Skin epidermis (tissue), 12 donors: ENCODE data around the gene IBA57.
A peak's percentile ranks its signal among the peaks of the same experiment; 100 is the strongest.

ENCODE experiments used
- H3K27ac ChIP-seq, 21 experiments: fragments of 200-600 bp; sonication (generic) in 11 of 21; one replicate each; pipeline ENCODE4 v1.5.0; 2020; ENCODE audit warnings: mild to moderate bottlenecking in 3 of 21, inconsistent platforms in 2 of 21, moderate library complexity in 2 of 21
- H3K4me3 ChIP-seq, 7 experiments: fragments of 200-600 bp; sonication (generic) in 2 of 7; one replicate each; pipeline ENCODE4 v1.5.0; 2020; ENCODE audit warnings: inconsistent platforms in 2 of 7, mild to moderate bottlenecking in 2 of 7, moderate library complexity in 1 of 7

IBA57 gene

DNA sequence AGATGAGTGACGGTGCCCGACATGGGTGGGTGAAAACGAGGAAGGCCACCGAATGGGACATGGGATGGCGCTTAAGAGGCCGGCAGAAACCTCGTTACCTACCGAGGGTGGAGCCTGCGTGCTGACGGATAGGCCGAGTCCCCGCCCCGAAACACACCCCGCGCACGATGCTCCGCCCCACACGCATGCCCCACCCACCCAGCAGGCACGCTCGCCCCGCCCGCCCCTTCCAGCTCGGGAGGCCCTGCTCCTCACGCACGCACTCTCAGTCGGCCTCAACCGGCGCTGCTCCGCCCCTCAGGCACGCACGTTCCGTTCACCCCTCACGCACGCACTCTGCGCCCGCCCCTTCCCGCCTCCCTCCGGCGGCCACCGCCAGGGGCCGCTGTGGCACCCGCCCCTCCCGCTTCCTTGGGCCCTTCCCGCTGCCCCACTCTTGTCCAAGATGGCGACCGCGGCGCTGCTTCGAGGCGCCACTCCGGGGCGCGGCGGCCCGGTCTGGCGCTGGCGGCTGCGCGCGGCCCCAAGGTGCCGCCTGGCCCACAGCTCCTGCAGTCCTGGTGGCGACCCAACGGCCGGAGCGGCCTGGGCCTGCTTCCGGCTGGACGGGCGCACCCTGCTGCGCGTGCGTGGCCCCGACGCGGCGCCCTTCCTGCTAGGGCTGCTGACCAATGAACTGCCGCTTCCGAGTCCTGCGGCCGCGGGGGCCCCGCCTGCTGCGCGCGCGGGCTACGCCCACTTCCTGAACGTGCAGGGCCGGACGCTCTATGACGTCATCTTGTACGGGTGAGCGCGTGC, at the start of gene IBA57:
Gene IBA57 (plus strand): TSS at position 433 of the 798 bp plus-strand sequence. CDS start 13 bp downstream, at position 446.
- Histone ChIP-seq H3K4me3 (peak within 1 kb of the TSS; percentile 47 to 85 (median 60)), H3K27ac (peak within 1 kb of the TSS; percentile 98 to 100 (median 100))

DNA sequence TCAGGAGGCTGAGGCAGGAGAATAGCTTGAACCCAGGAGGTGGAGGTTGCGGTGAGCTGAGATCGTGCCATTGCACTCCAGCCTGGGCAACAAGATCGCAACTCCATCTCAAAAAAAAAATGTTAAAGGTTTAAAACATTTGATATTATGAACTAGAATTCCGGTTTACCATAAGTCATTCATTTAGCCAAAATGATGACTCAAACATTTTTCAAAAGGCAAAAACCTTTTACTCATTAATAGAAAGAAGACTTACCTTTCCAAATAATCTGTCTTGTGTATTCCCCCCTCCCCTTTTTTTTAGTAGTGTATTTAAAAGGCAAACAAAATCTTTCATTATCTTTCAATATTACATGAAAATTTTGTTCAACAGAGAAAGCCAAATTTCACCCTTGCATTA, 48.3 kb upstream of the IBA57 start:
- Histone ChIP-seq H3K4me3 (no peak overlapping the region), H3K27ac (no peak overlapping the region)

DNA sequence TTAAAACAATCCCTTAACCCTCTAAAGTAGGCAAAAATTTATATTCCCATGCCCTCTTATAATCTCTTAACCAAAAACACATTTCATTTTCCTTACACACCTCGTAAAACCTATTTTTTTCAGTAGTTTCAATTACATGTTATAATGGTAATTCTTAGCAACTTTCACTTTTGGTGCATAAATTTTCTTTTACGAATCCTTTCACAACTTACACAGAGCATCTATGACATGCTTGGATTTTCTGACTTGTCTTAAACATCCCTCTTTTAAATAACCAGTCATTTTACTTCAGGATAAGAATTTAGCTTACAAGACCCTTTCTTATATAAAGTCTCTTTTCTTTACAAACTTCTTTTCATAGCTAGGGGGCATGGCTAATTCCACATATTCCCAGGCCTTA, 47.6 kb upstream of the IBA57 start:
- no peak overlapping the region for H3K4me3 ChIP-seq
- no peak overlapping the region for H3K27ac ChIP-seq

DNA sequence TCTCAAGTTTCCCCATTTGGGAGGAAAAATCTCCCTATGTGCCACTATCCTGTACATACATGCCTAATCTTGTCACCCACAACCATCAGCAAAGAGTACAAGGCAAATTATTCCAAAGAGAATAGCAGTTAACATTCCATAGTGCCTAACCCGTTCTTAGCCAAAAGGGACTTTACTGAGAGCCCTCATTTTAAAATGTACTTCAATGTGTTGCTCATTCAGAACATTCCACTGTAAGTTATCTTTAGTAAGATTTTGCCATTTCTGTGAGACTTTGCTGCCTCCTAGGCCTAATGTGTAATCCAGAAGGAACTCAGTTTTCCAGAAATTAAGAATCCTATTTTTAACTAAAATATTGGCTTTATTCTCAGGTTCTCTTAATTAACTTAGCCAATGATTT, 45.3 kb upstream of the IBA57 start:
- no peak overlapping the region for H3K4me3 ChIP-seq
- H3K27ac ChIP-seq = peak overlapping the region in 7 of 21 experiments; percentile 7 to 64 (median 32)

DNA sequence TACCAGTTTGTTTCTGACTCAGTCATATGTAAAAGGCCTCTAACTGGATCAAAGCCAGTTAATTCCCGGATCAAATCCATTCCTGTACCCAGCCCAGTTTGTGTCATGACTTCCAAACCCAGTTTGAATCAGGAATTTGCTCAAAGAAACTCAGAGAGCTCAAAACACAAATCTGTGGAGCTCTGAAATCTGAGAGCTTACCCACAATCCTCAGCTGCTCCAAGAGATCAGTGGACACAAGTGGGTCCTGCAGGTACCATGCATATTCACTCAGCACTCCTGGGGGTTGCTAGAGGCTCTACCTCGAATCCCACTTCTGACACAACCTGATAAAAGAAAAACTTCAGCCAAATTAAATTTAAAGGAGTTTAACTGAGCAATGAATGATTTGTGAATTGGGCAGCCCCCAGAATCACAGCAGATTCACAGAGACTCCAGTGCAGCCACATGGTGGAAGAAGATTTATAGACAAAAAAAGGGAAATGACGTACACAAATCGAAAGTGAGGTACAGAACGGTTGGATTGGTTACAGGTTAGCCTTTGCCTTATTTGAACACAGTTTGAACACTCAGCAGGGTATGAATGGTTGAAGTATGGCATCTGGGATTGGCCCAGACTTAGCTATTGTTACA, 44.6 kb upstream of the IBA57 start:
- H3K4me3 ChIP-seq = no peak overlapping the region
- peak overlapping the region in 6 of 21 experiments; percentile 11 to 54 (median 18) for H3K27ac ChIP-seq

DNA sequence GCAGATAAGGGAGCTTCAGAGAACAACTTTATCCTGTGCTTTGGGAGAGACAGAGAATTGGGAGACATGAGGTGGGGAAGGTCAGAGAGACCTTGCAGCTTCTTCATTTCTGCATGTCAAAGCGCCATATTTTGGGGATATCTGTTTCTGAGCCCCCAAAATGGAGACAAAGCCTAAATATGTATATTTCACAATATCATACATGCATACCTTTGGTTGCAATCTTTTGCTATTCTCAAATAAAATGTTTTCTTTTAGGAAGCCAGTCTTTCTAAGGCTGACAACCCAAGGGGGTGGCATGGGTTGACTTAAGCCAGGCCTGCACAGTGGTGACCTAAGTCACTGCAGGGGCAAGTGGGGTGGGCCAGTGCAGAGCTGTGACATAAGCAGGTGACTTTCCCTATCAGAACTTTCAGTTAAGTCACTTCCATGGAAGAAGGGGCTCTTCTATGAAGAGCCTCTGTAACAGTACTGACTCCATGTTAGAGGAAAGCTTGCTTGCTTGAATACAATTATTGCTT, 42.6 kb upstream of the IBA57 start:
- no peak overlapping the region for H3K4me3 ChIP-seq
- no peak overlapping the region for H3K27ac ChIP-seq

DNA sequence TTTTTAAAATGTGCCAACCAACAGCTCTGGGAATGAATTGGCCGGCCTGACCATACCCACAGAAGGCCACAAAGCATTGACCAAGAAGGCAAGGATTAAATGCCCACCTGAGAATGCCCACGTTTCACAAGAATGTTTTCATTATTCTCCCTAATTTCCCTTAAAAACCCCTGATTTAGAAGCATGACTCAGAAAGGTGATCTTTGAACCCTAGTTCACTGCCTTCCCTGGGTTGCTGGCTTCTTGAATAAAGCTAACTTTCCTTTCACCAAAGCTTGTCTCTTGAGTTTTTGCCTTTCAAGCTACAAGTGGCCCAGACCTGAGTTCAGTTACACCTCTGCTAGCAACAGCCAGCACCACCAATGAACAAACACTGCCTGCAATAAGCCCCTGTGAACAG, 42.1 kb upstream of the IBA57 start:
- Histone ChIP-seq H3K4me3 (no peak overlapping the region), H3K27ac (no peak overlapping the region)

DNA sequence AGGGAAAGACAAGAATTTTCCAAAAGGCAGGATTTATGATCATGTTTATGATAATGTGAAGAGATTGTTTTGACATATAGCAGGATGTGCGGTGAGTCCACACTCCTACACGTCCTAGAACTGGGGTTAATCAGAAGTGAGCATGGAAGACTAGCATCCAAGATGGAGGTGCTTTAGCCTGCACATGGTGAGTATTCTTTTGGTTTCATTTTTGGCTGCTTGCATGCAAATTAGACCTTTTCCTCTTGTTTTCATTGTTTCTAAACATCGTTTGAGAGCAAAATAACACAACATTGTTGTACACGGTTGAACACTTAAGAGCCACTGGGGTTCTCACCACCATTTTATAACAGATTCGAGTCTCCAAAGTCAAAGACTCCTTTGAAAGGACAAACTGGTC, 40.4 kb upstream of the IBA57 start:
- no peak overlapping the region for H3K4me3 ChIP-seq
- no peak overlapping the region for H3K27ac ChIP-seq

DNA sequence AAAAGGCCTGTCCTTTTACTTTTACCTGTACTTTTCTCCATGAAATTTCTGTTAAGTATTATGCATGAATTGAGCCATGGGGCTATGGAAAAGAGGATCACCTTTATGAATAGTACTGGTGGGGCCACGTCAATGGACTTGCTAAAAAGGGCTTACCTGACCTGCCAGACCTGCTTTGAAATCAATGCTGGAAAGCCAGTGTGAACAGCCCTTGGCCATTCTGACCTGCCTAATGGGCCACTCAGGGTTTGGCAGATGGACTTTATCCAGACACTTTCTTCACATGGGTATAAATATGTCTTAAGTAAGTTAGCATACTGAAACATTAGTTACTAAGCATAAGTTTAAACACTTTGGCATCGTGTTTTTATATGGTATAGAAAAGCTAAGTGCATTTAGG, 33.8 kb upstream of the IBA57 start:
- Histone ChIP-seq H3K27ac (peak overlapping the region in 1 of 21 experiments; percentile 32), H3K4me3 (no peak overlapping the region)

DNA sequence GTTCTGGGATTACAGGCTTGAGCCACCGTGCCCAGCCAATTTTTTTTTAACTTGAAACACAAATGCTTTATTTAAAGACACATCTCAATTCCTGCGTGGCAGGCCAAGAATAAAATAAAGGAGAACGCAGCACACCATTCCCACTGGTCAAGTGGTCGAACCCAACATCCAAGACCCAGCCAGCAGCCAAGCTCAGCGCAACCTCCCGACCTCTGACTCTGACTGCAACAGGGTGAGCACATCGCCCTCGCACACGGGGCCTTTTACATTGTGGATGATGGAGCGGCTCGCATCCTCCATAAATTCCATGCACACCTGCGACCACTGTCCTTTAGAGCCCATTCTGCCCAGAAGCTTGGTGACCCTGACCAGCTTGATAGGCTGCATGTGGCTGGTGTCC, 31.0 kb upstream of the IBA57 start:
- no peak overlapping the region for H3K4me3 ChIP-seq
- H3K27ac ChIP-seq = no peak overlapping the region

DNA sequence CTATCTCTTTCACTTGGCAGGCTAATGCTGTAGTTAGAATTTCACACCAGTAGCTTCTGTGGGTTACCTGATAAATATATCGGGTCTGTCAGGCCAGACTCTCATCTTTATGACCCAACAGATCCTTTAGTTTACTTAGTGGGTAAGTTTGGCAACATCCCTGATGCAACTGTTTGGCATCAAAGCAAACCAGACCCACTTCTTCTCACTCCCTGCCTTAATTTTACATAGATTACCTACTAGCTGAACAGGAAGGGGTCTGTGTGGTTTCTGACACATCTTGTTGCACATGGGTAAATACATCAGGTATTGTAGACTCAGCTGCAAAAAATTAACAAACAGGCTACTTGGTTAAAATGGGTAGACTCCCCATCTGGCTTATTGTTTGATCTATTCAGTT, 28.7 kb upstream of the IBA57 start:
- Histone ChIP-seq H3K4me3 (no peak overlapping the region), H3K27ac (peak overlapping the region in 2 of 21 experiments; percentile 10 to 29)

DNA sequence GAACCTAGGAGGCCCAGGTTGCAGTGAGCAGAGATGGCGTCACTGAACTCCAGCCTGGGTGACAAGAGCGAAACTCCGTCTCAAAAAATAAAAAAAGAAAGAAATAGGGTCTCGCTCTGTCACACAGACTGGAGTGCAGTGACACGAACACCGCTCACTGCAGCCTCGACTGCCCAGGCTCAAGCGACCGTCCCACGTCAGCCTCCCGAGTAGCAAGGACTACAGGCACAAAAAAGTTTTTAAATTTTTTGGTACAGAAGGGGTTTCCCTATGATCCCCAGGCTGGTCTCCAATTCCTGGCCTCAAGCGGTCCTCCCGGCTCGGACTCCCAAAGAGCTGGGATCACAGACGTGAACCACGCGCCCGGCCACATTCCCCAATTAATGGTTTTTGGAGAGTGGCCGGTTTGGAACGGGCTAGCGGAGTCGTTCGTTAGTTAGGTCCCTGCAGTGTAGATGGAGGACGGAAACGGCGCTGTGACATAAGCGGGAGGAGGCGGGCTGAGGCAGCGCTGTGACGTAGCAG, 26.1 kb upstream of the IBA57 start:
- peak overlapping the region; percentile 74 to 100 (median 88) for H3K4me3 ChIP-seq

DNA sequence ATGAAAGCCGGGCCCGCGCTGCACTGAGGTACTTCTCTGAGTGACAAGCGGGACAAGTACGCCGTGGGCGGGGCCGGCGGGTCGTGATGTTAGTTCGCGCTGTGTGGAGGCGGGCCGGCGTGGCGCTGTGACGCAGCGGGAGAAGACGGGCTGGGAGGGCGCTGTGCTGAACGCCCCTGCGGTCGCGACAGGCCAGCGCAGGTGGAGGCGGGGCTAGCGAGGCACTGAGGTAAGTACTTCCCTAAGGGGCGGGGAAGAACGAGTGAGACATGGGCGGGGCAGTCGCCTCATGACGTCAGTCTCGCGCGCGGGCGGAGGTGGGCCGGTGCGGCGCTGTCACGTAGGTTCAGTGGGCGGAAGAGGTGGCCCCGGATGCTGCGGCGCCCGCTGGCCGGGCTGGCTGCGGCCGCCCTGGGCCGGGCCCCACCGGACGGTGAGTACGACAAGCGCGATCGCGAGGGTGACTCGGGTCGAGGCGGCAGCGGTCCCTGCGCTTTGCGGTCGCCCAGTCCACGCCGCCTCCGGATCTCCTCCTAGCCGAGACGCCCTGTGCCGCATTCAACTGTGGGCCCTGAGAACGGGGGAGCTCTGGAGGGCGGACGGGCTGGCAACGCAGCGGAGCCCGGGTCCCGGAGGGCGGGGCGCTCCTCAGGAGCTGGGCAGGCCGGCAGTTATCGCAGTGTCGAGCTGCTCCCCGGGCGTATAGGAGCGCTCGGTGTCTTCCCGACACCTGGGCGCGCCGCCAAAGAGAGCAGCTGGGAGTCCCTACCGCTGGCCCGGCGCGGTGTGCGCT, 25.5 kb upstream of the IBA57 start, which contains the start of gene GUK1:
Gene GUK1 (plus strand): TSS at position 349 of the 793 bp plus-strand sequence. CDS start 24 bp downstream, at position 373.
- H3K4me3 ChIP-seq = peak within 1 kb of the TSS; percentile 74 to 100 (median 88)
- peak within 1 kb of the TSS; percentile 84 to 99 (median 95) for H3K27ac ChIP-seq

More for the DNA sequence above, 26.1 kb upstream of the IBA57 start:
- H3K27ac ChIP-seq = peak overlapping the region in 20 of 21 experiments; percentile 74 to 99 (median 95)

DNA sequence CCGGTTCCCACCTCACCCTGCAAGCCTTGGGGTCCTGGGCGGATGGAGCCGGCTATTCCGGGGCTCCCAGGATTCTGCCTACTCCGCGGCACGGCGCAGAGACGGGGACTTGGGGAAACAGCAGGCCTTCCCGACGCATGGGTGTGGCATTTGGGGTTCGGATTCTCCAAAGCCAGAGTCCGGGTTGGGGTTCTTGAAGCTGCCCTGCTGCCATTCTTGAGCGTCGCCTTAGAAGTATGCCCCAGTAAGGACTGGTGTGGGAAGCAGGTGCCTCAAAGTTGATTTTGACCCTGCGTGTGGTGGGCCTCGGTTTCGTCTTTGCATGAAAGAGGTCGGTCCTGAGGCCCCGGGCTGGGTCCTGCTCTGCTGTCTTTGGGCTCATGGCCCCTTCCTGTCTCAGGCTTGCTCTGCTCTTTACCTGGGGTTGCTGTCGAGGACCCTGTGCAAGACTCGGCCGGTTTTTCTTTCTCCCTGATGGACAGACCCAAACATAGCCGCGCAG, 24.8 kb upstream of the IBA57 start:
- H3K4me3 ChIP-seq = peak overlapping the region; percentile 74 to 100 (median 88)
- peak overlapping the region; percentile 84 to 99 (median 95) for H3K27ac ChIP-seq

DNA sequence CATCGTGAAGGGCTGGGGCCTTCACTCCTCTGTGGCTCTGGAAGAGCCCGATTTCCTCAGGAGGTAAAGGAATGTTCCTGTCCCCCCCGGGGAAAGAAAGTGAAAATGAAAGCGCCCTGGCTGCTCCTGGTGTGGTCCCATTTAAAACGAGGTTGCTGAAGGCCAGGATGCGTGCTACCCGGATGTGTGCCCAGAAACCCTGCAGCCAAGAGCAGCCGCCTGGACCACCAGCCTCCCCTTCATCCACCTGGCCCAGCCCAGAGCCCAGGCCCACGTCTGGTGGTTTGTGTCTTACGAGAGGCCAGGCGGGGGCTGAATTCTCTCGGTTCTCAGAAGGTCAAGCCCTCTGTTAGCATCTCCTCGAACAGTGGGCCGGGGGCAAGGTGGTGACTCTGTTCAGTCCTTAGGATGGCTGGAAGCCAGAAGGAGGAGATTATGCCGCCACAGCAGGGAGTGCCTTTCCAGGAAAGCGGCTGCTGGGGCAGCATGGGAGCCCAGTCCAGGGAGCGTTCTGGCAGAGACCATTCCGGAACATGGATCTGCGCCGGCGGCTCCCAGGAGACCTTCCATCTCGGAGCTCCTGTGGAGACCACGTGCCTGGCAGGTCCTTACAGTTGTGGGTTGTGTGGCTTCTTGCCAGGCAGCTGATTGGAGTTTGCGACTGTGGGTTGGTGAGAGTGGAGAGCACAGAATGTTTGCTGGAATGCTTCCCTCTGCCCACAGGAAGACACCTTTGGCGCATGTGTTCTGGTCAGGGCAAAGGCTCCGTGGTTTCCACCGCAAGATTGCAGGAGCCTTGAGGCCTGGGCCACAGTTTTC, 24.2 kb upstream of the IBA57 start:
- Histone ChIP-seq H3K27ac (peak overlapping the region in 20 of 21 experiments; percentile 84 to 99 (median 96)), H3K4me3 (peak overlapping the region; percentile 74 to 100 (median 88))

DNA sequence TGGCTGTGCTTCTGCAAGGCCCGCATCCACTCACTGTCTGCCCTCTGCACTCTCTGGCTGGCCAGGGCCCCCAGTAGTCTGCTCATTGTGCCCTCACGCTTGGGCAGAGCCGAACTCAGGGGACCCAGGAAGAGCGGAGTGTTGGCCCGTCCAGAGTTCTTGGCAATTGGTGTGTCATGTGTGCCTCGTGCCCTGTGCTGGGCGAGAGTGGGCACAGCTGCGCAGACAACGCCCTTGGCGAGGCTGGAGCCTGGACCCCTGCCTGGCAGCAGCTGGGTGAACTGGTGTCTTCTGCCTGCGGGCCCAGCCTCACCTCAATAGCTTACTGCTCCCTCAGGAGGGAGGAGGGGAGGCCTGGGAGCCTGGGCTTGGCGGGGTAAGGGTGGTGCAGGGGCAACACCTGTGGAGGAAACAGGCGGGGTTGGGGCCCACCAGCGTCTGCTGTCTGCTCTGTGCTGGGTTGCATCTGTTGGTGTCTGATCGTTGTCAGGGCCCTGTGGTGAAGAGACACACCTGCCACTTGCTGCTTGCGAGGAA, 23.4 kb upstream of the IBA57 start:
- Histone ChIP-seq H3K4me3 (peak overlapping the region; percentile 74 to 100 (median 88)), H3K27ac (peak overlapping the region in 19 of 21 experiments; percentile 84 to 99 (median 95))

DNA sequence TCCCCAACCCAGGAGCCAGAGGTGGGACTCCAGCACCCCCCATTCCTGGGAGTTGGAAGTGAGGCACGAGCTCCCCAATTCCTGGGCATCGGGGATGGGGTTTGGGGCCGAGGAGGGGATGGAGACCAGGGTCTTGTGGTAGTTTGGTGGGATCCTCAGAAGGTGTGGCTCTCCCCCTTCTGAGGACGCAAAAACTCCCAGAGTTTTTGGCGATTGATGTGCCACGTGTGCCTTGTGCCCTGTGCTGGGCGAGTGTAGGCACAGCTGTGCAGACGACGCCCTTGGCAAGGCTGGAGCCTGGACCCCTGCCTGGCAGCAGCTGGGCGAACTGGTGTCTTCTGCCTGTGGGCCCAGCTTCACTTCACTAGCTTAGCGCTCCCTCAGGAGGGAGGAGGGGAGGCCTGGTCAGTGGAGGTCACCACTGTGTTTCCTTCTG, 22.9 kb upstream of the IBA57 start:
- Histone ChIP-seq H3K27ac (peak overlapping the region in 16 of 21 experiments; percentile 1 to 99 (median 96)), H3K4me3 (peak overlapping the region in 3 of 7 experiments; percentile 85 to 100 (median 88))
